GM18867 (cell line): ENCODE measurements around the gene NCF2.
A peak's percentile ranks its signal among the peaks of the same experiment; 100 is the strongest.
"Not testable (repeated sequence)": the region's sequence is repeated elsewhere in the genome, so short reads cannot be mapped to it uniquely, and the experiment has no call there.

Experiments used
- ATAC-seq: cut with Tn5 transposase; IDR thresholded peaks from one replicate; pipeline ENCODE4 v1.9.1; 2021; ENCODE audit warnings: mild to moderate bottlenecking, moderate library complexity; ENCODE audit not compliant: unreplicated experiment

Gene NCF2

GRCh38 chr1:183590244-183591191 lies at the start of gene NCF2:
TSS of gene NCF2 (minus strand) at chr1:183590459. CDS start at chr1:183590329, 130 bp downstream.
- peak; percentile 81 for ATAC-seq

GRCh38 chr1:183638649-183639387 lies 48.6 kb upstream of the NCF2 start:
- ATAC-seq: no peak

- no peak for ATAC-seq
These were observed 46.5 kb upstream of the NCF2 start for GRCh38 chr1:183636783-183637182.

GRCh38 chr1:183636334-183636682 lies 46.0 kb upstream of the NCF2 start:
- ATAC-seq: peak; percentile 1

- peak; percentile 87 for ATAC-seq
These were observed 45.5 kb upstream of the NCF2 start, which contains the start of gene ARPC5 for GRCh38 chr1:183635606-183636333. TSS of gene ARPC5 (minus strand) at chr1:183635783. CDS start at chr1:183635659, 124 bp downstream.

GRCh38 chr1:183635099-183635605 lies 44.9 kb upstream of the NCF2 start:
- peak; percentile 2 for ATAC-seq

- no peak for ATAC-seq
These were observed 44.3 kb upstream of the NCF2 start for GRCh38 chr1:183634429-183635065.

GRCh38 chr1:183633676-183634343 lies 43.6 kb upstream of the NCF2 start:
- ATAC-seq: peak; percentile 34

GRCh38 chr1:183632964-183633363 lies 42.7 kb upstream of the NCF2 start:
- no peak for ATAC-seq

- ATAC-seq: no peak
These were observed 41.9 kb upstream of the NCF2 start for GRCh38 chr1:183632114-183632513.

GRCh38 chr1:183630748-183631147 lies 40.5 kb upstream of the NCF2 start:
- no peak for ATAC-seq

GRCh38 chr1:183628537-183628936 lies 38.3 kb upstream of the NCF2 start:
- ATAC-seq: no peak

- ATAC-seq: not testable (repeated sequence)
These were observed 36.0 kb upstream of the NCF2 start for GRCh38 chr1:183626236-183626635.

GRCh38 chr1:183622884-183623785 lies 32.9 kb upstream of the NCF2 start:
- ATAC-seq: peak; percentile 77

GRCh38 chr1:183622013-183622412 lies 31.8 kb upstream of the NCF2 start:
- ATAC-seq: no peak

GRCh38 chr1:183620311-183620710 lies 30.1 kb upstream of the NCF2 start:
- no peak for ATAC-seq

GRCh38 chr1:183619781-183620180 lies 29.5 kb upstream of the NCF2 start:
- ATAC-seq: no peak

- not testable (repeated sequence) for ATAC-seq
These were observed 27.9 kb upstream of the NCF2 start for GRCh38 chr1:183618202-183618601.

- ATAC-seq: not testable (repeated sequence)
These were observed 22.7 kb upstream of the NCF2 start for GRCh38 chr1:183612975-183613374.
